GM15510 (cell line): Measurements from ENCODE around the gene CAMK1D.

Experiments
- POLR2A ChIP-seq: IDR thresholded peaks from 3 replicates; pipeline ENCODE4 v1.6.1; 2011; ENCODE audit warnings: borderline replicate concordance; ENCODE audit not compliant: insufficient read length; ENCODE audit errors: extremely low read depth

Gene CAMK1D

GRCh38 chr10:12797471-12798262, 448.3 kb downstream of the CAMK1D start:
- no peak for TF ChIP-seq POLR2A

GRCh38 chr10:12799144-12799543, 449.8 kb downstream of the CAMK1D start:
- no peak for TF ChIP-seq POLR2A

GRCh38 chr10:12799714-12800113, 450.4 kb downstream of the CAMK1D start:
- TF ChIP-seq POLR2A = no peak

GRCh38 chr10:12800302-12800701, 451.0 kb downstream of the CAMK1D start:
- TF ChIP-seq POLR2A = no peak

GRCh38 chr10:12801214-12802087, 452.1 kb downstream of the CAMK1D start:
- no peak for TF ChIP-seq POLR2A

- no peak for TF ChIP-seq POLR2A
Observed at GRCh38 chr10:12803776-12804175, 454.4 kb downstream of the CAMK1D start.

- no peak for TF ChIP-seq POLR2A
Observed at GRCh38 chr10:12806228-12807095, 457.1 kb downstream of the CAMK1D start.

GRCh38 chr10:12807096-12807755, 457.9 kb downstream of the CAMK1D start:
- TF ChIP-seq POLR2A = no peak

- TF ChIP-seq POLR2A = no peak
Observed at GRCh38 chr10:12808014-12808613, 458.8 kb downstream of the CAMK1D start.

- TF ChIP-seq POLR2A = no peak
Observed at GRCh38 chr10:12811826-12812225, 462.5 kb downstream of the CAMK1D start.

GRCh38 chr10:12812571-12812970, 463.2 kb downstream of the CAMK1D start:
- TF ChIP-seq POLR2A = no peak

GRCh38 chr10:12814166-12814565, 464.8 kb downstream of the CAMK1D start:
- TF ChIP-seq POLR2A = no peak

GRCh38 chr10:12819071-12819470, 469.7 kb downstream of the CAMK1D start:
- no peak for TF ChIP-seq POLR2A

GRCh38 chr10:12819656-12820055, 470.3 kb downstream of the CAMK1D start:
- no peak for TF ChIP-seq POLR2A
